ENCODE data around the gene ITPRID1.

ITPRID1 gene

DNA sequence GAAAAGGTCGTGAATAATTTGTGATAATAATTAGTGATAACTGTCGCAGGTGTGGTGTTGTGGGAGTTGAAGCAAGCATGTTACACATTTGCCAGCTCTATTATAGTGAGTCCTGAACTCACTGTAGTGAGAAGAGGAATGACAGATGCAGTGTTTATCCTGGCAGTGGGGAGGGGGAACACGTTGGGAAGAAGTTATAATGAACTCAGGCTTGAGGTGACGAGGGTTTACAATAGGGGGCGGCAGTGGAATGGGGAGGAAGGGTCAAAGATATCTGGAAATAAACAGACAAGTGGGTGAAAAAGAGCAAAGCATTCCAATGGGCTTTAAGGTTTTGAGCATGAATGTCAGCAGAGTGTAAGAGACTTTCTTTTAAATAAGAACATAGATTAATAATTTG, 49.6 kb downstream of the ITPRID1 start:
- no peak overlapping the region for H3K9ac ChIP-seq
- no peaks in the 10 kb centered on the region for H4K20me1 ChIP-seq (ENCODE audit: insufficient read depth)
- H2AFZ ChIP-seq (ENCODE audit: low read depth) = no peak overlapping the region
- H3K36me3 ChIP-seq (ENCODE audit: insufficient read depth) = no peaks in the 10 kb centered on the region
- H3K27ac ChIP-seq = no peak overlapping the region
- H3K79me2 ChIP-seq (ENCODE audit: insufficient read depth, low read depth) = no peaks in the 10 kb centered on the region
- H3K27me3 ChIP-seq (ENCODE audit: insufficient read depth, low read depth) = no peaks in the 10 kb centered on the region
- no peak overlapping the region for H3K4me3 ChIP-seq (IDR thresholded peaks at IDR 0.05; ENCODE audit: insufficient read depth, low read depth, low read length)
- no peak overlapping the region for H3K4me2 ChIP-seq
- no peaks in the 10 kb centered on the region for H3K4me1 ChIP-seq (ENCODE audit: low read depth, poor library complexity, severe bottlenecking)
- TF ChIP-seq, protein P1, sequence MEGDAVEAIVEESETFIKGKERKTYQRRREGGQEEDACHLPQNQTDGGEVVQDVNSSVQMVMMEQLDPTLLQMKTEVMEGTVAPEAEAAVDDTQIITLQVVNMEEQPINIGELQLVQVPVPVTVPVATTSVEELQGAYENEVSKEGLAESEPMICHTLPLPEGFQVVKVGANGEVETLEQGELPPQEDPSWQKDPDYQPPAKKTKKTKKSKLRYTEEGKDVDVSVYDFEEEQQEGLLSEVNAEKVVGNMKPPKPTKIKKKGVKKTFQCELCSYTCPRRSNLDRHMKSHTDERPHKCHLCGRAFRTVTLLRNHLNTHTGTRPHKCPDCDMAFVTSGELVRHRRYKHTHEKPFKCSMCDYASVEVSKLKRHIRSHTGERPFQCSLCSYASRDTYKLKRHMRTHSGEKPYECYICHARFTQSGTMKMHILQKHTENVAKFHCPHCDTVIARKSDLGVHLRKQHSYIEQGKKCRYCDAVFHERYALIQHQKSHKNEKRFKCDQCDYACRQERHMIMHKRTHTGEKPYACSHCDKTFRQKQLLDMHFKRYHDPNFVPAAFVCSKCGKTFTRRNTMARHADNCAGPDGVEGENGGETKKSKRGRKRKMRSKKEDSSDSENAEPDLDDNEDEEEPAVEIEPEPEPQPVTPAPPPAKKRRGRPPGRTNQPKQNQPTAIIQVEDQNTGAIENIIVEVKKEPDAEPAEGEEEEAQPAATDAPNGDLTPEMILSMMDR (conservative IDR thresholded peaks at IDR 0.05; ENCODE audit: low read depth, low read length) = no peak

DNA sequence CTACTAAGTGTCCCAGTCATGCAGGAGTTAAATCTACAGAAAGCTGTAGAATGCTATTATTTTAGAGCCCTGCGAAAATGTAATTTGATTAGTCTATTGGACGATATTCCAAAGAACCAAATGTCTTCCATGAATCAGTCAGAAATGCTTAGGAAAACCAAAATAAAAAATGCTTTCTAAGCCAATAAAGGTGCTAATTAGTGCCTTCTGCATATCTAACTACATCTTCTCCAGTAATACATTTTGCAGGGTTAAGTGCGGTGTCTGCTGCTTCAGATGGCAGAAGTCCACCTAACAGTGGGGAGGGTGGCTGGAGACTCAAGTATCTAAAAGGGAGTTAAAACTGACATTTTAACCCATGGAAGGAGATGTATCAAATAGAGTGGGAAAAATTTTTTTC, 50.1 kb downstream of the ITPRID1 start:
- Histone ChIP-seq H3K27me3 (ENCODE audit: insufficient read depth, low read depth) (no peaks in the 10 kb centered on the region), H3K36me3 (ENCODE audit: insufficient read depth) (no peaks in the 10 kb centered on the region)
- TF ChIP-seq, protein P1 (conservative IDR thresholded peaks at IDR 0.05; ENCODE audit: low read depth, low read length) = no peak

DNA sequence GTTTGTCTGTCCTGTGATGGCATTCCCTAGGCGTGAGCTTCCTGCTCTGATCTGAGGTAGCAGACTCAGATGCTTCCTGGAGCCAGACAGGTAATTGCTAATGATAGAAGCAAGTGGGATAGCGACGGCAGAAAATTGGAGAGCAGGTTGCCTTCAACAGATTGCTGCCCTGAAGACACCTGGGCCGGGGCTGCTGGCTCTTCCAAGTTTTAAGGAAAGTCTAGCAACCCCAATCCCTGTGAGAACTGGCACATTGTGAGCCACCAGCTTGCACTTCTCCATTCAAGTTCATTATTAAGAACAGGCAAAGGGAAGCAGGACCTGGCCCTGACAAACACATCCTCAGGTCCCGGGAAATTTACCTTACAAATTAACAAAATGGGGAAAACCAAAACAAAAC, 50.8 kb downstream of the ITPRID1 start:
- Histone ChIP-seq H3K36me3 (ENCODE audit: insufficient read depth) (no peaks in the 10 kb centered on the region), H3K4me1 (ENCODE audit: low read depth, poor library complexity, severe bottlenecking) (no peaks in the 10 kb centered on the region), H3K27me3 (ENCODE audit: insufficient read depth, low read depth) (no peaks in the 10 kb centered on the region), H3K79me2 (ENCODE audit: insufficient read depth, low read depth) (no peaks in the 10 kb centered on the region), H3K4me3 (IDR thresholded peaks at IDR 0.05; ENCODE audit: insufficient read depth, low read depth, low read length) (no peak overlapping the region), H3K27ac (no peak overlapping the region), H4K20me1 (ENCODE audit: insufficient read depth) (no peaks in the 10 kb centered on the region), H3K4me2 (no peak overlapping the region), H2AFZ (ENCODE audit: low read depth) (no peak overlapping the region), H3K9ac (no peak overlapping the region)
- TF ChIP-seq, protein P1 (conservative IDR thresholded peaks at IDR 0.05; ENCODE audit: low read depth, low read length) = no peak

More for the DNA sequence above, 50.1 kb downstream of the ITPRID1 start:
- Histone ChIP-seq H3K4me2 (no peak overlapping the region), H2AFZ (ENCODE audit: low read depth) (no peak overlapping the region), H3K27ac (no peak overlapping the region), H3K4me3 (IDR thresholded peaks at IDR 0.05; ENCODE audit: insufficient read depth, low read depth, low read length) (no peak overlapping the region), H4K20me1 (ENCODE audit: insufficient read depth) (no peaks in the 10 kb centered on the region), H3K9ac (no peak overlapping the region), H3K79me2 (ENCODE audit: insufficient read depth, low read depth) (no peaks in the 10 kb centered on the region), H3K4me1 (ENCODE audit: low read depth, poor library complexity, severe bottlenecking) (no peaks in the 10 kb centered on the region)

DNA sequence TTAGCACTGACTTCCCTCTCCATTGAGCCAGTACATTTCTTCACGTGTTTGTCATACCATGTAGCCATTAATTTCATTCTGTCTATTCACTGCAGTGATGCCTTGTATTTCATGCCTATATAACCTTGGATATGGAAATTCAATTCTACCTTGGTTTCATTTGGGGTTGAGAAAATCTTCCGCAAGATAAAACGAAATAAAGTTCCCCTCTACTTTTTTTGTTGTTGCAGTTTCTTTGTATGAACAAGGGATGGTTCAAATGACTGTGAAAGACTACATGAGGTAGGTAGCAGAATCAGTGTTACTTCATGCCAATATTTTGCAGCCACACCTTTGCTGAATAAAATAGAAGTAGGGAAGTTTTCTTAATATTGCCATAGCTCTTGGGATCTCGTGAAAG, 55.6 kb downstream of the ITPRID1 start:
- Histone ChIP-seq H3K27ac (no peak overlapping the region), H3K4me3 (IDR thresholded peaks at IDR 0.05; ENCODE audit: insufficient read depth, low read depth, low read length) (no peak overlapping the region), H3K4me2 (no peak overlapping the region), H2AFZ (ENCODE audit: low read depth) (no peak overlapping the region), H3K4me1 (ENCODE audit: low read depth, poor library complexity, severe bottlenecking) (no peaks in the 10 kb centered on the region), H3K27me3 (ENCODE audit: insufficient read depth, low read depth) (no peaks in the 10 kb centered on the region), H3K36me3 (ENCODE audit: insufficient read depth) (no peaks in the 10 kb centered on the region), H3K9ac (no peak overlapping the region), H3K79me2 (ENCODE audit: insufficient read depth, low read depth) (no peaks in the 10 kb centered on the region), H4K20me1 (ENCODE audit: insufficient read depth) (no peaks in the 10 kb centered on the region)
- TF ChIP-seq, protein P1 (conservative IDR thresholded peaks at IDR 0.05; ENCODE audit: low read depth, low read length) = no peak

Data from KMS-11 (cell line).